HT1080 (cell line): ENCODE measurements around the gene ESR2. TPM values are rescaled to one million over a fixed set of nuclear protein-coding genes. Genes with fewer than 3 reads are reported as not detected.
"Not testable (repeated sequence)": the region's sequence is repeated elsewhere in the genome, so short reads cannot be mapped to it uniquely, and the experiment has no call there.

Source experiments
- DNase-seq: peaks from one replicate; pipeline ENCODE4 v3.0.0-alpha.2; 2015; ENCODE audit warnings: low read depth
- small RNA-seq: library from RNA; depleted of rRNA; stranded (forward); fragments of <200 nt; gene quantifications from one replicate; pipeline ENCODE3, GENCODE V24; 2014
- total RNA-seq: library from RNA; depleted of rRNA; stranded (reverse); fragments of >200 nt; shearing (Covaris generic); gene quantifications from 2 replicates; pipeline ENCODE4 v1.2.3, GENCODE V29; 2014; rRNA removed

ESR2 gene
- total RNA-seq, 1 experiment from 2014 or later = not detected

GRCh38 chr14:64040044-64040443 lies 254.1 kb downstream of the ESR2 start:
- DNase-seq = no peak

GRCh38 chr14:64038841-64039542 lies 255.2 kb downstream of the ESR2 start:
- DNase-seq = no peak

- DNase-seq = not testable (repeated sequence)
Observed at GRCh38 chr14:64037869-64038745, 256.1 kb downstream of the ESR2 start.

- DNase-seq = no peak
Observed at GRCh38 chr14:64035143-64035542, 259.0 kb downstream of the ESR2 start.

Small RNA genes lying within 50 kb of the gene (small RNA-seq; reads per million reads assigned to genes)
- not detected for gene MIR548H1

Other genes starting within 250 kb of the ESR2 start
- gene MTHFD1, start 94.0 kb upstream of the ESR2 start, total RNA-seq = 61.7 and 74.4 TPM in 2 replicates
- gene AKAP5, start 171.1 kb upstream of the ESR2 start, total RNA-seq = 1.1 TPM in 2 replicates
- 3.6 and 6.0 TPM in 2 replicates for gene ZBTB25, start 209.5 kb upstream of the ESR2 start, total RNA-seq
- 19.7 and 21.3 TPM in 2 replicates for gene ZBTB1, start 210.4 kb upstream of the ESR2 start, total RNA-seq
- gene HSPA2, start 246.4 kb upstream of the ESR2 start, total RNA-seq = 3.0 and 3.6 TPM in 2 replicates